K562 (cell line): ENCODE data around the gene RAB5A. TPM values are rescaled to one million over a fixed set of nuclear protein-coding genes. Genes with fewer than 3 reads are reported as not detected.

Experiments
- ARID2 ChIP-seq: fragments of 450-650 bp; IDR thresholded peaks from 2 replicates; pipeline ENCODE4 v1.6.1; 2017; ENCODE audit warnings: antibody characterized with exemption, mild to moderate bottlenecking
- CTCF ChIP-seq, 3 experiments: IDR thresholded peaks in 2 of 3; conservative IDR thresholded peaks in 1 of 3; 2 replicates each; pipeline ENCODE4 v1.5.1; 2011 to 2012; ENCODE audit warnings: low read length in 3 of 3, mild to moderate bottlenecking in 3 of 3, control low read depth in 2 of 3, improper control_type of control experiment in 1 of 3, inconsistent platforms in 1 of 3, low read depth in 1 of 3, mixed read lengths in 1 of 3, moderate library complexity in 1 of 3; ENCODE audit not compliant: insufficient read depth in 2 of 3
- E2F1 ChIP-seq: sonication (generic); formaldehyde crosslinking; IDR thresholded peaks from 2 replicates; pipeline ENCODE4 v1.8.1; 2023; ENCODE audit warnings: mild to moderate bottlenecking, missing genetic modification reagents, moderate library complexity
- ESRRA ChIP-seq: fragments of 450-650 bp; IDR thresholded peaks from 2 replicates; pipeline ENCODE4 v1.6.1; 2014; ENCODE audit warnings: low read depth, mild to moderate bottlenecking, moderate library complexity, borderline replicate concordance
- HDAC1 ChIP-seq, 2 experiments: fragments of 450-650 bp; IDR thresholded peaks; 2 replicates each; pipeline ENCODE4 v1.6.1; 2016 to 2017; ENCODE audit warnings: inconsistent platforms in 1 of 2, mild to moderate bottlenecking in 1 of 2, moderate library complexity in 1 of 2
- HDAC3 ChIP-seq: fragments of 450-650 bp; IDR thresholded peaks from 2 replicates; pipeline ENCODE4 v1.6.1; 2018; ENCODE audit warnings: borderline replicate concordance, mild to moderate bottlenecking, moderate library complexity; ENCODE audit not compliant: partially characterized antibody
- HNRNPL ChIP-seq: fragments of 200-400 bp; formaldehyde crosslinking; IDR thresholded peaks from 2 replicates; pipeline ENCODE4 v1.6.1; 2017; ENCODE audit warnings: low read depth, mild to moderate bottlenecking, low read length
- IFI16 ChIP-seq: fragments of 250-450 bp; sonication (Bioruptor Pico); IDR thresholded peaks from 2 replicates; pipeline ENCODE4 v2.1.2; 2022; ENCODE audit warnings: mild to moderate bottlenecking, inconsistent platforms
- L3MBTL2 ChIP-seq: fragments of 450-650 bp; IDR thresholded peaks from 2 replicates; pipeline ENCODE4 v1.6.1; 2016; ENCODE audit warnings: mild to moderate bottlenecking, moderate library complexity
- MAFG ChIP-seq: fragments of 450-650 bp; conservative IDR thresholded peaks from 2 replicates; pipeline ENCODE4 v1.6.1; 2016; ENCODE audit warnings: missing genetic modification characterization, missing compliant biosample characterization
- MTA1 ChIP-seq: fragments of 450-650 bp; IDR thresholded peaks from 2 replicates; pipeline ENCODE4 v1.6.1; 2017; ENCODE audit warnings: borderline replicate concordance
- MYNN ChIP-seq, 2 experiments: sonication (generic); formaldehyde crosslinking in 1 of 2; IDR thresholded peaks; 2 replicates each; pipeline versions ENCODE4 v1.5.0 to v1.6.1; 2016 to 2020; ENCODE audit warnings: antibody characterized with exemption in 1 of 2, missing genetic modification reagents in 1 of 2
- NFYB ChIP-seq: IDR thresholded peaks from 2 replicates; pipeline ENCODE4 v1.6.1; 2011; ENCODE audit warnings: mild to moderate bottlenecking, moderate library complexity; ENCODE audit not compliant: insufficient read length; ENCODE audit errors: extremely low read depth
- POLR2AphosphoS5 ChIP-seq: IDR thresholded peaks from 2 replicates; pipeline ENCODE4 v1.6.1; 2011; ENCODE audit warnings: mild to moderate bottlenecking, low read depth, low read length, moderate library complexity; ENCODE audit not compliant: control insufficient read depth, insufficient read depth
- RAD21 ChIP-seq, 2 experiments: fragments of 250-450 bp in 1 of 2; fragments of 450-650 bp in 1 of 2; sonication (Bioruptor Pico) in 1 of 2; formaldehyde crosslinking in 1 of 2; IDR thresholded peaks in 1 of 2; conservative IDR thresholded peaks in 1 of 2; 2 replicates each; pipeline versions ENCODE4 v1.4.0 to v1.8.0; 2020 to 2022; ENCODE audit warnings: mild to moderate bottlenecking in 2 of 2, moderate library complexity in 1 of 2
- RBM25 ChIP-seq: fragments of 200-400 bp; formaldehyde crosslinking; IDR thresholded peaks from 2 replicates; pipeline ENCODE4 v1.6.1; 2018; ENCODE audit warnings: low read length, low read depth, moderate library complexity; ENCODE audit not compliant: severe bottlenecking
- SMAD2 ChIP-seq: fragments of 150-350 bp; IDR thresholded peaks from 2 replicates; pipeline ENCODE4 v1.6.1; 2014; ENCODE audit warnings: low read depth, mild to moderate bottlenecking, low read length
- SMARCC2 ChIP-seq: fragments of 450-650 bp; IDR thresholded peaks from 2 replicates; pipeline ENCODE4 v1.6.1; 2017; ENCODE audit warnings: antibody characterized with exemption, moderate library complexity, mild to moderate bottlenecking, low read depth
- SREBF1 ChIP-seq: fragments of 150-350 bp; IDR thresholded peaks from 2 replicates; pipeline ENCODE4 v1.6.1; 2014; ENCODE audit warnings: antibody characterized with exemption, low read depth, low read length, borderline replicate concordance
- SRSF7 ChIP-seq: fragments of 200-400 bp; formaldehyde crosslinking; optimal IDR thresholded peaks from 2 replicates; pipeline ENCODE3; 2017; ENCODE audit warnings: mild to moderate bottlenecking, low read depth, low read length
- YY1 ChIP-seq, 3 experiments: IDR thresholded peaks; 2 replicates each; pipeline ENCODE4 v1.6.1; 2011; ENCODE audit warnings: low read length in 2 of 3, mild to moderate bottlenecking in 2 of 3, moderate library complexity in 2 of 3, borderline replicate concordance in 1 of 3, control low read depth in 1 of 3, low read depth in 1 of 3; ENCODE audit not compliant: insufficient read depth in 3 of 3, insufficient replicate concordance in 2 of 3, control insufficient read depth in 1 of 3, insufficient read length in 1 of 3; ENCODE audit errors: extremely low read depth in 1 of 3
- ZNF212 ChIP-seq: fragments of 450-650 bp; formaldehyde crosslinking; IDR thresholded peaks from 2 replicates; pipeline ENCODE4 v1.4.0; 2020; ENCODE audit warnings: mild to moderate bottlenecking
- ZNF217 ChIP-seq: sonication (generic); formaldehyde crosslinking; IDR thresholded peaks from 2 replicates; pipeline ENCODE4 v1.8.0; 2022; ENCODE audit warnings: mild to moderate bottlenecking, missing genetic modification reagents
- ZNF232 ChIP-seq: sonication (generic); formaldehyde crosslinking; IDR thresholded peaks from 2 replicates; pipeline ENCODE4 v1.8.0; 2022; ENCODE audit warnings: mild to moderate bottlenecking, missing genetic modification reagents
- ZNF354B ChIP-seq: fragments of 250-450 bp; sonication (Bioruptor Pico); IDR thresholded peaks from 2 replicates; pipeline ENCODE4 v1.4.0; 2020
- ZNF695 ChIP-seq: fragments of 450-650 bp; formaldehyde crosslinking; IDR thresholded peaks from 2 replicates; pipeline ENCODE4 v1.4.0; 2020; ENCODE audit warnings: mild to moderate bottlenecking, moderate library complexity
- ZNF780A ChIP-seq: fragments of 250-450 bp; sonication (Bioruptor Pico); IDR thresholded peaks from 2 replicates; pipeline ENCODE4 v1.5.0; 2021; ENCODE audit warnings: mild to moderate bottlenecking
- polyA plus RNA-seq, 8 experiments: library from polyadenylated mRNA; depleted of rRNA in 4 of 8; stranded (reverse) in 5 of 8; unstranded in 3 of 8; fragments of >200 nt; fragmentation: Nextera tagmentation in 2 of 8; fragmentation: Illumina TruSeq in 1 of 8; extraction: Ambion mirVana in 2 of 8; extraction: Trizol in 1 of 8; gene quantifications; 2 replicates each; pipeline versions ENCODE4 v1.2.1 to v1.2.3, GENCODE V29; 2011 to 2014; ENCODE audit warnings: inconsistent platforms in 1 of 8, missing spikeins in 1 of 8
- total RNA-seq, 7 experiments: library from RNA; depleted of rRNA in 6 of 7; stranded (reverse); fragments of >200 nt in 6 of 7; fragmentation: Illumina TruSeq in 2 of 7; extraction: Trizol in 2 of 7; gene quantifications; 2 replicates each; pipeline versions ENCODE4 v1.2.1 to v1.2.3, GENCODE V29; 2011 to 2021; ENCODE audit warnings: low replicate concordance in 1 of 7

Gene RAB5A
- total and polyA plus RNA-seq, 9 of the 15 experiments (the other 6 are each of a cell fraction or from before 2014, with no cell fraction given) = 28.3 to 64.2 (median 49.0) TPM

GRCh38 chr3:19934098-19934566, 12.8 kb upstream of the RAB5A start, which contains the start of gene EFHB (continued):
- TF ChIP-seq SMAD2 (no peak), CTCF (IDR thresholded peaks at IDR 0.05 in 2 of 3, conservative IDR thresholded peaks at IDR 0.05 in 1 of 3; ENCODE audit: insufficient read depth in 2 of 3, low read depth in 1 of 3, low read length in 3 of 3) (no peak), HDAC3 (no peak), NFYB (no peak), ZNF232 (CRISPR knock-in tag) (no peak), HNRNPL (no peak), L3MBTL2 (no peak; the same call in 1 of the 2 replicates), RAD21 (CRISPR knock-in tag; conservative IDR thresholded peaks at IDR 0.05 in 1 of 2, IDR thresholded peaks at IDR 0.05 in 1 of 2) (no peak), MYNN (IDR thresholded peaks at IDR 0.05) (no peak), MYNN (CRISPR knock-in tag; IDR thresholded peaks at IDR 0.05) (no peak), SRSF7 (no peak), ZNF354B (CRISPR knock-in tag) (no peak), RBM25 (no peak), MTA1 (peak; percentile 92), POLR2AphosphoS5 (no peak), ESRRA (no peak), IFI16 (CRISPR knock-in tag) (no peak), SREBF1 (no peak), E2F1 (CRISPR knock-in tag) (no peak), ZNF695 (no peak), ZNF780A (CRISPR knock-in tag) (no peak), ZNF212 (no peak), MAFG (no peak), ZNF217 (no peak), SMARCC2 (no peak), ARID2 (peak; percentile 76; the same call in 1 of the 2 replicates), HDAC1 (IDR thresholded peaks at IDR 0.05) (peak in 1 of 2 experiments; percentile 91; a peak in 3 of 4 replicates), YY1 (IDR thresholded peaks at IDR 0.05; ENCODE audit: borderline replicate concordance in 1 of 3, control insufficient read depth in 1 of 3, extremely low read depth in 1 of 3, insufficient read depth in 3 of 3, insufficient read length in 1 of 3, insufficient replicate concordance in 2 of 3, low read depth in 1 of 3, low read length in 2 of 3) (peak in 2 of 3 experiments; percentile 72 to 88)
